NCI-H748 treated with DMSO at 0.1 percent for 48 hours (cell line): ENCODE results near the gene SPANXA2.
"Not testable (repeated sequence)": the region's sequence is repeated elsewhere in the genome, so short reads cannot be mapped to it uniquely, and the experiment has no call there.

Source experiments
- DNase-seq: peaks from one replicate; lab custom pipeline; 2025; lab: John Stamatoyannopoulos, UW

The SPANXA2 gene, protein sequence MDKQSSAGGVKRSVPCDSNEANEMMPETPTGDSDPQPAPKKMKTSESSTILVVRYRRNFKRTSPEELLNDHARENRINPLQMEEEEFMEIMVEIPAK

DNA sequence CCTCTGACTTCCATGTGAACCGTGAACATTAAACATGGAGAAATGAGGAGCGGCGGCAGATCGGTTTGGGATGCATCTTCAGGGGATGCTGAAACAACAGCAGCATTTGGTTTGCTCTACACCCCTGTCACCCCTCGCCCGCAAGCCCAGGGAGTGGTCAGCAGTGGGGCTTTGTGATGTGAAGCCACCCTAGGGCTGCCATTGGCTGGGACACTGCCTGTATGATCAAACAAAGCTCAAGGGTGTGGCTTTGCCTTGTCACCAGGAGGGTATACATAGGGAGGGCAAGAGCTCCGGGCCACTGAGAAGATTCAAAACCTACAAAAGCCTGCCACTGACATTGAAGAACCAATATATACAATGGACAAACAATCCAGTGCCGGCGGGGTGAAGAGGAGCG lies at the start of gene SPANXA2:
SPANXA2 (plus strand) TSS at position 301 of the 400 bp plus-strand sequence; CDS start at position 361, 60 bp downstream.
- not testable (repeated sequence) for DNase-seq

DNA sequence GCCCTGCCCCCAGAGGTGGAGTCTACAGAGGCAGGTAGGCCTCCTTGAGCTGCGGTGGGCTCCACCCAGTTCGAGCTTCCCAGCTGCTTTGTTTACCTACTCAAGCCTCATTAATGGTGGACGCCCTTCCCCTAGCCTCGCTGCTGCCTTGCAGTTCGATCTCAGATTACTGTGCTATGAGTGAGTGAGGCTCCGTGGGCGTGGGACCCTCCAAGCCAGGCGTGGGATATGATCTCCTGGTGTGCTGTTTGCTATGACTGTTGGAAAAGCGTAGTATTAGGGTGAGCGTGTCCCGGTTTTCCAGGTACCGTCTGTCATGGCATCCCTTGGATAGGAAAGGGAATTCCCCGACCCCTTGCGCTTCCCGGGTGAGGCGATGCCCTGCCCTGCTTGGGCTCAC lies 47.0 kb upstream of the SPANXA2 start:
- DNase-seq, result not testable (repeated sequence)

- not testable (repeated sequence) for DNase-seq
Observed at GRCh38 chrX:141584638-141585037, 4.9 kb upstream of the SPANXA2 start, which contains the start of gene SPANXA1. Gene SPANXA1, minus strand, starts transcription at chrX:141584738. Its CDS starts 60 bp downstream, at chrX:141584678.

DNA sequence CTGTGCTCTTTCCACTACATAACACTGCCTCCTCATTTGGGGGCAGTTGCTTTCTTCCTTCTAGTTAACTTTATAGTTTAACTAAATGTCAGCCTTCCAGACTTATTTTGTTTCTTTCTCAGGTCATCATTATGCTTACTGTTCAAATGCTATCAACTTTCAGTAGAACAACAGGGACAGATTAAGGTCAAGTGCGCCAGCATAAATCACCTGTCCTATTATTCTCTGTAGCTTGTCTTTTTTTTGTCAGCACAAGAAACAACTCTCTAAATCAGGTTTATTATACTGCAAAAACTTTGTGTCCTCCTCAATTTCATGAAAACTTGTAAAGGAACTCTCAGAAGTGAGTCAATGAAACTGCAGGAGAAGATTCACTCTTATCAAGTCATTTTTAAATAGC lies 19.6 kb downstream of the SPANXA2 start:
- DNase-seq, result no peak

DNA sequence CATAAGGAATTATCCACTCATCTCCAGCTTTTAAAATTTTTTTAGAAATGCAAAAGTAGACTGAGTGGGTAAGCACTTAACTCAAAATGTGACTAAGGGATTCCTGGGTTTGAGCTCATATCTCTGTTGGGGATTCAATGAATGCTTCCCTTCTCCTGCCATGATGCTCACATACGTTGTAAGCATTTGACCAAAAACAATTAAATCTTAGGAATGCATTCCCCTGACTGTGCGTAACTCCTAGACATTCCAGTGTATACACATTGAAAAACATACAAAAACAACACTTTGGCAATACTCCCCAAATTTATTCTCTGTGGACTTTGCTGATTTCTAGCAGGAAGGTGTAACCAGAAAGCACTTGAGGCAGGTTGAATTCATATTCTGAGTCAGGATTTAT lies 29.8 kb downstream of the SPANXA2 start:
- DNase-seq, result no peak

- DNase-seq, result no peak
Observed at GRCh38 chrX:141632124-141632523, 42.6 kb downstream of the SPANXA2 start.

DNA sequence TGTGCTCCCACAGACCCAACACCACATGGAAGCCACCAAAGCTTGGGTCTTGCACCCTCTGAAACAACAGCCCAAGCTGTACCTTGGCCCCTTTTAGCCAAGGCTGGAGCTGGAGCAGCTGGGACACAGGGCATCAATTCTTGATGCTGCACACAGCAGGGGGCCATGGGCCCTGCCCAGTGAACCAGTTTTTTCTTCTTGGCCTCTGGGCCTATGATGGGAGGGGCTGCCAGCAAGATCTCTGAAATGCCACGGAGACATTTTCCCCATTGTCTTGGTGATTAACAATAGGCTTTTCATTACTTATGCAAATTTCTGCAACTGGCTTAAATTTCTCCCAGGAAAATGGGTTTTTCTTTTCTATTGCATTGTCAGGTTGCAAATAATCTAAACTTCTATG lies 49.0 kb downstream of the SPANXA2 start:
- no peak for DNase-seq
